ENCODE measurements around the gene PACSIN2.
"Not testable (repeated sequence)": the region's sequence is repeated elsewhere in the genome, so short reads cannot be mapped to it uniquely, and the experiment has no call there.

The PACSIN2 gene

DNA sequence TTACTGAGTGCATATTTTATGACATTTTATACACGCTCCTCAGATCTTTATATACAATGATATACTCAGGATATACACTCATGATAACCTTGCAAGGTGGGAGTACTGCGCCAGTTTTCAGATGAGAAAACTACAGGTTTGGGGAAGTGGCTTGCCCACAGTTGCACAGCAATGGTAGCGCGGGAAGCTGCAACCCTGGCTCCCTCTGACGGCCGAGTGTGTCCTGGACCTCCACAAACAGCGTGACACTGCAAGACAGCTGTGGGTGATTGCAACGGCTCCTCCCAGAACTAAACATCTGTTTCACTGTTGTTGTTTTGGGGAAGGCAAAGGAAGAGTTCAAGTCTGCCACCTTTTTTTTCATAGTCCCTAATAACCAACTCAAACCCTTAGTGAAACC lies 47.0 kb downstream of the PACSIN2 start:
- no peak for DNase-seq (ENCODE audit: extremely low read depth in 1 of 2, low read depth in 1 of 2)

- no peak for DNase-seq (ENCODE audit: extremely low read depth in 1 of 2, low read depth in 1 of 2)
Measured at GRCh38 chr22:42967005-42967404, 47.9 kb downstream of the PACSIN2 start.

DNA sequence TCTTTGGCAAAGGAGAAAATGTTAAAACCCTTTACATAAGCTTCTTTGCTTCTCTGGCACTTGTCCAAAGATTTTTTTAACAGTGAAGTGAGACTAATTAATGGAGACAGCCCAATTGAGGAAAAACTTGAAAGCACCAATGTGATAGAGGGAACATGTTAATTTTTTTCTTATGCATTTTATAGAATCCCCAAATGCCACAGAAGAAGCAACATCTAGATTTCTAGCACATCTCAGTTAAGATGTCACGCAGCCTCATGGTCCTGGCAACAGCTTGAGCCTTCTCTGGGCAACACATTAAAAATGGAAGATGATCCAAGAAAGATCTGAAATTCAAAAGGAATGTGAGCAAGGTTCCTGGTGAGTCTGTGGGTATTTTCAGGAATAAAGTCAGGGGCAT lies 48.5 kb downstream of the PACSIN2 start:
- DNase-seq (ENCODE audit: extremely low read depth in 1 of 2, low read depth in 1 of 2): no peak

GRCh38 chr22:42964994-42965699 lies 49.8 kb downstream of the PACSIN2 start:
- no peak for DNase-seq (ENCODE audit: extremely low read depth in 1 of 2, low read depth in 1 of 2)

DNA sequence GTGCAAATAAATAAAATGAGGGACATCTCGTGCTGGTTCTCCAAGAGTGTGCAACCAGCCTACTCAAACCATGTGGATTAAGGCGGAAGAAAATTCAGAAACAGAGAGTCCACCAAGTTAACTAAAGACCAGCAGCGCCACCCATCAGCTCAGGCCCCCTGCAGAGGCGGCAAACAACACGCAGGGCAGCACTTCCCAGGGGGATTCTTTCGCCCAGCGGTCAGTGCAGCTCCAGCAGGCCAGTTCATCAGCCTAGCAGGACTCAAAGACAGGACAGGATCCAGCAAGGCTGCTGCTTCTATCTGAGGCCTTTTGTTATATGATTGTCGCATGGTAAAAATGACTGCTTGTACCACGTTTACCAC lies 51.7 kb downstream of the PACSIN2 start:
- DNase-seq (ENCODE audit: extremely low read depth in 1 of 2, low read depth in 1 of 2): no peak

DNA sequence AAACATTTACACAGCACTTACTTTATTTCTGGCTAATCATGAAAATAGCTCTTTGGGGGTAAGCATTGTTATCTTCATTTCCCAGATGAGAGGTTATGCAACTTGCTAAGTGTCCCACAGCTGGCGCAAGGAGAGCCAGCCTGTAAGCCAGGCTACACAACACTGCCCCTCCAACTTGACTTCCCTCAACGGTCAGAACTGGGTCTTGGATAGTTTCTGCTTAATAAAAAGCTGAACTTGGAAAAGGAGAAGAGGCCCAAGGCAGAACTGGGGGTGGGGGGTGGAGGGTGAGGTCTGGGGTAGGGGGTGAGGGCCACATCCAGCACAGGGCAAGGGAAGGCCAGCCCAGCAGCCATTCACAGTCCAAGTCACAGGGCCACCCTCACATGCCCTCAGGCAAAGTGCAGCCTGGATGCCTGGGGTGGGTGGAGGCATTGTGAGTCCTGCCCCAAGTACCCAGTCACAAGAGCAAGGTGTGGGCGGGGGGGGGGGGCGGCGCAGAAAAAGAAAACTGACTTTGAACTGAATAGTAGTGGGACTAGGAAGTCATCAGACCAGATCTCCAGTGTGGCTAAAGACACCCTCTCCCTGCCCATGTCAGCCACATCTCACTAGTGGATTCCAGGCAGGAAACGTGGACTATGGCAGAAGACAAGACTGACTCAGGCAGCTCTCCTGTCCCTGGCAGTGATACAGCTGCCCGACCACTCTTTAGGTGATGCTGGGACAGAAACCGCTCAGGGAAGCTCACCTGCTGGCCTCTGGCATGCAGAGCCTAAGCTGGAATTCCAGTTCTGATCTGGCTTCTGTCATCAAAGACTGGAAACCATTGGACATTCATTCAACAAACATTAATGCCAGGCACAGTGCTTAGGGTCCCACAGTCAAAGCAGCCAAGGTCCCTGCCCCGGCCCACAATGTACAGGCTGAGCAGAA lies 52.4 kb downstream of the PACSIN2 start:
- no peak for DNase-seq (ENCODE audit: extremely low read depth in 1 of 2, low read depth in 1 of 2)

DNA sequence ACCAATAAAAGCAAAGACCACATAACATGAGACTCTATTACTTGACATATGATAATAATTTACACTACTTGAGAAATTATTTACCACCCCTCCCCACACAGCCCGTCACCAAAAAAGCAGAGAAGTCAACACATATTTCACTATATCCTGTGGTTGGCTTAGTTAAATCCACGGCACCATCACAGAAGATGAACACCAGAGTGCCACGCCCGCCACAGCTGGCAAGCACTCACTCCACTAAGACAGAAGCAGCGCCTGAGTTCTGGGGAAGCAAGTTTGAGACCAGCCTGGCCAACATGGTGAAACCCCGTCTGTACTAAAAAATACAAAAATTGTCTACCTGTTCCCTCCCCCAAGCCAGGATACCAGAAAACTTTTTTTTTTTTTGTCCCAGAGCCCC lies 53.1 kb downstream of the PACSIN2 start:
- DNase-seq (ENCODE audit: extremely low read depth in 1 of 2, low read depth in 1 of 2): no peak

- not testable (repeated sequence) for DNase-seq (ENCODE audit: extremely low read depth in 1 of 2, low read depth in 1 of 2)
Measured at GRCh38 chr22:42961400-42961690, 53.6 kb downstream of the PACSIN2 start.

DNA sequence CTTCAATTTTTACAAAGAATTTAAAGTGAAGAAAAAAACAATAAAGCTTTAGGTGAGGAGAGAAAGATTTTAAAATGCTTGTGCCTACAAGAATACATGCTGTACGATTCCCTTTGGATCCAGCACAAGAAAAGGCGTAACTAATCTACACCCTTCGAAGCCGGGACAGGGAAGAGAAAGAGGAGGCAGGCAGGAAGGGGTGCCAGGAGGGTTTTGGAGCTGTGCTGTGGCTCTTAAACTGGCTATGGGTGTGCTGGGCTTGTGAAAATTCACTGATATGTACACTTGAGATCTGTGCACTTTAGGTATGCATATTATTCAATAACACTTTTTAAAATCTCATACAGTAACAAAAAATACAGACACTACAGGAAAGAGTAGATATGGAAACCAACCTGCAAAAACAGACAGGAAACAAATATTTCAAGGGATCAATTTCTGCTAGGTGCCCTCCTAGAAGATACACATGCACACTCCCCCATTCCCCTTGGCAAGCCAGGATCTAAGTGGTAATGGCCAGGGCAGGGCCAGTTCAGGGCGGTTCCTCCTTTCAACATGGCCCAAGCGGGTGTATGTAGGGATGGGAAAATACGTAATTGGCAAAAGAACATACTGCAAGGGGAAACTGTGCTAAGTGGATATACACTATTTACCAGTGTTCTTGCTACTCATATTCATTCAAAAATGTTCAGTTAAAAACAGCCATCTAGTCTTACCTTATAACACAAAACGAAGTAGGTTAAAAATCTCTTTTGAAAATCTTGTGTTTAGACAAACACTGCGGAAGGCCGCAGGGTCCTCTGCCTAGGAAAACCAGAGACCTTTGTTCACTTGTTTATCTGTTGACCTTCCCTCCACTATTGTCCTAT lies 54.2 kb downstream of the PACSIN2 start:
- DNase-seq (ENCODE audit: extremely low read depth in 1 of 2, low read depth in 1 of 2): no peak

DNA sequence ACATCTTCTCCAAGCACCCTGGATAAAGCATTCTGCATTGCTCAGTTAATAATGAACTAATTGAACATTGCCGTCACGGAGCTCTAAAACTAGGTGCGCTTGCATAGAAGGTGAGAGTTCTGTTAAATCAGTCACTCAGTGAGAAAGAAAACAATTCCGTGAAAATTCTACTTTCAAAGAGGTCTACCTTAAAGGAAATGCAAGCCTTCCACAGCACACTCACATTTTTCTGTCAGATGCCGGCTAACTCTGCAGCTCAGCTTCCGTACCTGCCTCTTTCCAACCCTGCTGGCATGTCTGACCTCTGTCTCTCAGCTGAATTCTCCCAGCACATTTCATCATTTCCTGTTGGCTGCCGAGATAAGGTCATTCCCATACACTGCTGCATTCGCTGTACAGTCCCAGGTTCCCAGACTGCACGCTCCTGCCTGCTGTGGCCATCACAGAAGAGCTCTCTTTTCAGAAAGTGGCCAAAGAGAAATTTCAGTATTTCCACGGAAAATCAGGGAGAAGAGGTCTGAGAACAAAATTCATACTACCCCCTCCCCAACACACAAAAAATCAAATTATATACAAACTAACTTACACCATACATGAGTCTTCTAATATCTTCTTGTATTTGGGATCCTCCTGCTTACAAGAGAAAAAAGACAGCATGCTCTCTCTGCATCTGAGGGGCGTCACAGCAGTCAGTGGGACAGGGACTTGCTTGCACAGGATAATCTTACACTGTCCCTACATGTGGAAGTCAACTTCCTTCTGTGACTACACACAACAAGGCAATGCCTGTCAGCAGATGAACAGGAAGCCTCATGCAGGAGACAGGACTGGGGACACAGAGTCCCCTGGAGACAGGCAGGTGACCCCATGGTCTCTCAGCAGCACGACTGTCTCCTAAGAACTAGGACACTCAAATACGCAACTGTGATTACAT lies 55.1 kb downstream of the PACSIN2 start:
- DNase-seq (ENCODE audit: extremely low read depth in 1 of 2, low read depth in 1 of 2): no peak

DNA sequence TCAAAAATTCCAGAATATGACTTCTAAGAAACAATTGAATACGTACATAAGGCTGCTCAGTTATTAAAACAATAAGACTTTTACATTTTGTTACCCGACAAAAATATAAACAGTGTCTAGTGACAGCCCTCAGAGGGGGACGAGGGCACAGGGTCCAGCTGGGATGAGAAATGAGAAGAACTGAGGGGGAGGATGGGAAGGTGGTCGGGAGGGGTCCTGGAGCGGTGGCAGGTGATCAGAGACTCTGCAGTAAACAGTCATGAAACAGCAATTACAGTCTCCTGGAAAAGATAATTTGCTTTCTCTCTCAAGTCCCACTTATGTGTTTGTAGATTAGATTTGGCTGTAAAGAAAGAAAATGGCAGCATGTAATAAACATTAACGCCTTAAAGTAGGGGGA lies 56.0 kb downstream of the PACSIN2 start:
- DNase-seq (ENCODE audit: extremely low read depth in 1 of 2, low read depth in 1 of 2): no peak

DNA sequence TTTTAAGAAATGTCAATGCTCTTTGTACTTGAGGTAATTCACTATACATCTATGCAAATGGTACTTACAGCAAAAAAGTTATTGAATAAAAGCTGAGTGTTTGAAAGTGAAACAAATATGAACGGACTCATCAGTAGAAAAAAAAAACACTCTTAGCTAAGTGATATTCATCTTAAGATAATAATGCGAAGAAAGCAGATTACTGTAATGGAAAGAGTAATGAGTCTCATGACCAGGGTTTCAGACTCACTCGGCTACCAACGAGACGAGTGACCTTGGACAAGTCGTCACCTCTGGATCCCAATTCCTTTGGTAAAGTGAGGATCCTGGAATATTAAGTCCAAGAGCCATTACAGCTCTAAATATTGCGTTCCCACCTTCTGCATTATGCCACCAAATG lies 57.0 kb downstream of the PACSIN2 start:
- DNase-seq (ENCODE audit: extremely low read depth in 1 of 2, low read depth in 1 of 2): no peak

- DNase-seq (ENCODE audit: extremely low read depth in 1 of 2, low read depth in 1 of 2): no peak
Measured at GRCh38 chr22:42957544-42957943, 57.4 kb downstream of the PACSIN2 start.

GRCh38 chr22:42955848-42956247 lies 59.1 kb downstream of the PACSIN2 start:
- DNase-seq (ENCODE audit: extremely low read depth in 1 of 2, low read depth in 1 of 2): no peak

- DNase-seq (ENCODE audit: extremely low read depth in 1 of 2, low read depth in 1 of 2): no peak
Measured at GRCh38 chr22:42955087-42955635, 59.8 kb downstream of the PACSIN2 start.

DNA sequence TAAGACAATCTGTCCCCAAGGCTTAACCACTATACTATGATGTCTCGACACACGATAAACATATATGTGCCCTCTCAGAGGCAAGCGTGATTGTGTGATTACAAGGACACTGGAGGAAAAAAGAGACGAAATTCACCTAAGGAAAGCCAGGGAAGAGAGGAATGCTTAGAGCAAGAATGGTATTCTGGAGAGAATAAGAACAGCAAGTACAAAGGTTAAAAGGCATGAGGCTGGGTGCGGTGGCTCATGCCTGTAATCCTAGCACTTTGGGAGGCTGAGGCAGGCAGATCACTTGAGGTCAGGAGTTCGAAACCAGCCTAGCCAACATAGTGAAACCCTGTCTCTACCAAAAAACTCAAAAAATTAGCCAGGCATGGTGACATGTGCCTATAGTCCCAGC lies 61.2 kb downstream of the PACSIN2 start:
- not testable (repeated sequence) for DNase-seq (ENCODE audit: extremely low read depth in 1 of 2, low read depth in 1 of 2)

- no peak for DNase-seq (ENCODE audit: extremely low read depth in 1 of 2, low read depth in 1 of 2)
Measured at GRCh38 chr22:42951093-42951710, 63.7 kb downstream of the PACSIN2 start.

DNA sequence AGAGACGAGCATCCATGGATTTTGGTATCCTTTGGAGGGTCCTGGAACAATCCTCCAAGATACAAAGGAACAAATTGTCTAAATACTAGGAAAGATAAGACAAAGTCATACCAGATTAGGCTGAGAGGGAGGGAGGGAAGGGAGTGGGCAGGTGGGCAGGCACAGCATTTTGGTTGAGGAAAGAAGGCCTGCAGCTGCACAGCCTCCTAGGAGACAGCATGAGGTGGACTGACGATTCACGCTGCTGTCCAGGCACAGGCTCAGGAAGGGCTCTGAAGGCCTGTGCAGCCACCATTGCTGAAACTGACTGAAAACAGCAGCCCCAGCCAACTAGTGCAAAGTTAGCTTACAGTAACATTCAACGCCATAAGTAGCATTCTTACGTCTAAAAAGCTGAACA lies 64.7 kb downstream of the PACSIN2 start:
- DNase-seq (ENCODE audit: extremely low read depth in 1 of 2, low read depth in 1 of 2): no peak

GRCh38 chr22:42949159-42949558 lies 65.8 kb downstream of the PACSIN2 start:
- no peak for DNase-seq (ENCODE audit: extremely low read depth in 1 of 2, low read depth in 1 of 2)

DNA sequence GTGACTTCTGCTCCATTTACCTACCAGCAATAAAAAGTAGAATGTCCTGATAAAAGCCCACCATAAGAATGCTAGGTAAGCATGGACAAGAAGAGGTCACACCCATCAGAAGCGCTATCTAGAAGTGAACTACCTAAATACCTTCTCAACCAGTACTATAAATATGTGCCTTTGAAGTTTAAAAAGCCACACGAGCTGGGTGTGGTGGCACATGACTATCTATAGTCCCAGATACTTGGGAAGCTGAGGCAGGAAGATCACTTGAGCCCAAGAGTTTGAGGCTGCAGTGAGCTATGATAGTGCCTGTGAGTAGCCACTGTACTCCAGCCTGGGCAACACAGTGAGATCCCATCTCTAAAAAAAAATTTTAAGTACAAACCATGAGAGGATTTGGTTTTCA lies 66.7 kb downstream of the PACSIN2 start:
- no peak for DNase-seq (ENCODE audit: extremely low read depth in 1 of 2, low read depth in 1 of 2)
